Renal cortex interstitium (tissue), 11 donors: ENCODE data around the gene OR1J4. TPM values are rescaled to one million over a fixed set of nuclear protein-coding genes. Genes with fewer than 3 reads are reported as not detected.

Experiments used
- DNase-seq, 11 donors: peaks; one replicate each; pipeline ENCODE4 v3.0.0-alpha.2; 2013; ENCODE audit warnings: low read depth in 9 of 11, low spot score in 4 of 11; ENCODE audit errors: extremely low read depth in 1 of 11
- polyA plus RNA-seq, 3 donors: library from polyadenylated mRNA; unstranded; fragments of 120-200 nt; gene quantifications; one replicate each; pipeline ENCODE4 v1.2.1, GENCODE V29; 2013; ENCODE audit not compliant: insufficient read length in 3 of 3

Gene OR1J4
- polyA plus RNA-seq, 3 donors = not detected

DNA sequence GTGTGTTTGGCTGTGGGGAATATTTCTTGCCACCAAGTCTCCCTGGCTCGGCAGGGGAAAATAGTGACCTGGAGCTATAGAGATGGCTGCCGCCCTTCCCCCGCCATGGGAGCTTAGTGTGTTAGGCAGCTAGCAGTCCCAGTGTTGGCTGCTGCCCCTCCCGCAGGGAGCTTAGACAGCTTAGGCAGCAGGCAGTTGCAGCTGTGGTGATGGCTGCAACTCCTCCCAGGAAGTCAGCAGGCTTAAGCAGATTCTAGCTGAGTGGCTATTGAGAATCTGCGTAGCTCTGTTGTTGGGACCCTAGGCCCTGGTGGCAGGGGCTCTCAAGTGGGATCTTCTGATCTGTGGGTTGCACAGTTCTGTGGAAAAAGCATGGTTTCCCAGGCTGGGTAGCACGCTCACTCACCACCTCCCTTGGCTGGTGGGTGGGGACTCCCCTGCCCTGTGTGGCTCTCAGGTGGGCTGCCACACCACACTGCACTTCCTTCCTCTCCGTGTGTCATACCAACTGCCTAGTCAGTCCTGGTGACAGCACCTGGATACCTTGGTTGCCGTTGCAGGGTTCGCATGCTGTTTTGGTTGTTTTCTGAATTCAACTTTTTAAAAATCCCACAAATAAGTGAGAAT, 43.3 kb downstream of the OR1J4 start:
- no peak for DNase-seq

DNA sequence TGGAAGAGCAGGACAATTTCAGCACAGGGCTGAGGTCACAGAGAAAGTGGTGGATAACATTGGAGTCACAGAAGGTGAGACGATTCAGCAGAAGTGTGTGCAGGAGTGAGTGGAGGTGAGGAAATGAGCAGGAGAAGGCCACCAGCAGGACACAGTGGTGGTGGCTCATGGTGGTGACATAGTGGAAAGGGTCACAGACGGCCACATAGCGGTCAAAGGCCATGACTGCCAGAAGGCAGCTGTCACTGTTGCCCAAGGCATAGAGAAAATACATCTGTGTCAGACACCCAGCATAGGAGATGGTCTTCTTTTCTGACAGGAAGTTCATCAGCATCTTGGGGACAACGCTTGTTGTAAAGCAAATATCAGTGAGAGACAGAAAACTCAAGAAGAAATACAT, 49.0 kb downstream of the OR1J4 start:
- no peak for DNase-seq

Other genes starting within 250 kb of the OR1J4 start
- 1 to 10 TPM; 3.3 to 7.1 (median 4.4) TPM for gene PTGS1, start 148.1 kb upstream of the OR1J4 start, polyA plus RNA-seq
- gene OR1J1, start 41.2 kb upstream of the OR1J4 start, polyA plus RNA-seq = not detected
- gene OR1J2, start 8.3 kb upstream of the OR1J4 start, polyA plus RNA-seq = not detected
- gene OR1N1, start 8.2 kb downstream of the OR1J4 start, polyA plus RNA-seq = not detected
- not detected for gene OR1N2, start 34.0 kb downstream of the OR1J4 start, polyA plus RNA-seq
- under 1 TPM; 0.09 to 0.19 (median 0.12) TPM for gene OR1L8, start 64.2 kb downstream of the OR1J4 start, polyA plus RNA-seq
- gene OR1Q1, start 95.6 kb downstream of the OR1J4 start, polyA plus RNA-seq = not detected
- gene OR1B1, start 138.5 kb downstream of the OR1J4 start, polyA plus RNA-seq = not detected
- gene OR1L1, start 142.6 kb downstream of the OR1J4 start, polyA plus RNA-seq = not detected
- gene OR1L3, start 156.0 kb downstream of the OR1J4 start, polyA plus RNA-seq = not detected
- not detected for gene OR1L4, start 204.8 kb downstream of the OR1J4 start, polyA plus RNA-seq
- not detected for gene OR1L6, start 223.2 kb downstream of the OR1J4 start, polyA plus RNA-seq